Measurements from ENCODE around the gene SH3RF3. TPM values are rescaled to one million over a fixed set of nuclear protein-coding genes. Genes with fewer than 3 reads are reported as not detected.

SH3RF3 gene
- total RNA-seq, 1 experiment from 2014 or later, result 1.0 TPM

DNA sequence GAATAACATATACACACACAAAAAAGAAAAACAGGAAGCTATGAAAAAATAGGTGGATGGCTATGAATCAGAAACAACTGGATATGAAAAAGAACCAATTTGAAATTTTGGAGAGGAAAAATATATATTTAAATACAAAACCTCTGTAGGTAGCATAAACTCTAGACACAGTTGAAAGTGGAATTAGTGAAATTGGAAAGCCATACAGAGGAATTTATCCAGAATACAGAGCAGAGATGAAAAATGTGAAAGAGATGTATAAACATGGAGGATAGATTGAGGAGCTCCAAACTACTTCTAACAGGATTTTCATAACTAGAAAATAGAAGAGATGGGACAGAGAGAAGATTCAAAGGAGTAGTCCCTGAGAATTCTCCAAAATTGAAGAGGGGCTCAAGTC, 315.9 kb downstream of the SH3RF3 start:
- DNase-seq (ENCODE audit: low spot score), result no peak
- no peaks in the 10 kb centered on the region for H3K4me1 Mint-ChIP-seq
- no peak for TF ChIP-seq IRF2 (CRISPR knock-in tag; IDR thresholded peaks at IDR 0.05; ENCODE audit: borderline replicate concordance, low read depth)
- no peak for TF ChIP-seq NFYB (CRISPR knock-in tag; conservative IDR thresholded peaks at IDR 0.05; ENCODE audit: low read depth)
- no peak for TF ChIP-seq GRHL2 (CRISPR knock-in tag; IDR thresholded peaks at IDR 0.05; ENCODE audit: insufficient replicate concordance, severe bottlenecking)
- no peak for TF ChIP-seq MXD4 (CRISPR knock-in tag; IDR thresholded peaks at IDR 0.05; ENCODE audit: borderline replicate concordance)
- no peak for TF ChIP-seq NR3C1 (CRISPR knock-in tag; conservative IDR thresholded peaks at IDR 0.05; ENCODE audit: low read depth)
- TF ChIP-seq, protein P1, sequence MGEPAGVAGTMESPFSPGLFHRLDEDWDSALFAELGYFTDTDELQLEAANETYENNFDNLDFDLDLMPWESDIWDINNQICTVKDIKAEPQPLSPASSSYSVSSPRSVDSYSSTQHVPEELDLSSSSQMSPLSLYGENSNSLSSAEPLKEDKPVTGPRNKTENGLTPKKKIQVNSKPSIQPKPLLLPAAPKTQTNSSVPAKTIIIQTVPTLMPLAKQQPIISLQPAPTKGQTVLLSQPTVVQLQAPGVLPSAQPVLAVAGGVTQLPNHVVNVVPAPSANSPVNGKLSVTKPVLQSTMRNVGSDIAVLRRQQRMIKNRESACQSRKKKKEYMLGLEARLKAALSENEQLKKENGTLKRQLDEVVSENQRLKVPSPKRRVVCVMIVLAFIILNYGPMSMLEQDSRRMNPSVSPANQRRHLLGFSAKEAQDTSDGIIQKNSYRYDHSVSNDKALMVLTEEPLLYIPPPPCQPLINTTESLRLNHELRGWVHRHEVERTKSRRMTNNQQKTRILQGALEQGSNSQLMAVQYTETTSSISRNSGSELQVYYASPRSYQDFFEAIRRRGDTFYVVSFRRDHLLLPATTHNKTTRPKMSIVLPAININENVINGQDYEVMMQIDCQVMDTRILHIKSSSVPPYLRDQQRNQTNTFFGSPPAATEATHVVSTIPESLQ (CRISPR knock-in tag; IDR thresholded peaks at IDR 0.05), result no peak
- TF ChIP-seq, protein P2, sequence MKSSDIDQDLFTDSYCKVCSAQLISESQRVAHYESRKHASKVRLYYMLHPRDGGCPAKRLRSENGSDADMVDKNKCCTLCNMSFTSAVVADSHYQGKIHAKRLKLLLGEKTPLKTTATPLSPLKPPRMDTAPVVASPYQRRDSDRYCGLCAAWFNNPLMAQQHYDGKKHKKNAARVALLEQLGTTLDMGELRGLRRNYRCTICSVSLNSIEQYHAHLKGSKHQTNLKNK (CRISPR knock-in tag; IDR thresholded peaks at IDR 0.05), result no peak
- no peak for TF ChIP-seq FOXJ3 (CRISPR knock-in tag; IDR thresholded peaks at IDR 0.05; ENCODE audit: borderline replicate concordance)
- no peak for TF ChIP-seq ZNF138 (CRISPR knock-in tag; conservative IDR thresholded peaks at IDR 0.05)
- TF ChIP-seq, protein P3, sequence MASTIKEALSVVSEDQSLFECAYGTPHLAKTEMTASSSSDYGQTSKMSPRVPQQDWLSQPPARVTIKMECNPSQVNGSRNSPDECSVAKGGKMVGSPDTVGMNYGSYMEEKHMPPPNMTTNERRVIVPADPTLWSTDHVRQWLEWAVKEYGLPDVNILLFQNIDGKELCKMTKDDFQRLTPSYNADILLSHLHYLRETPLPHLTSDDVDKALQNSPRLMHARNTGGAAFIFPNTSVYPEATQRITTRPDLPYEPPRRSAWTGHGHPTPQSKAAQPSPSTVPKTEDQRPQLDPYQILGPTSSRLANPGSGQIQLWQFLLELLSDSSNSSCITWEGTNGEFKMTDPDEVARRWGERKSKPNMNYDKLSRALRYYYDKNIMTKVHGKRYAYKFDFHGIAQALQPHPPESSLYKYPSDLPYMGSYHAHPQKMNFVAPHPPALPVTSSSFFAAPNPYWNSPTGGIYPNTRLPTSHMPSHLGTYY (CRISPR knock-in tag; IDR thresholded peaks at IDR 0.05), result no peak
- no peak for TF ChIP-seq ZNF423 (CRISPR knock-in tag; IDR thresholded peaks at IDR 0.05)
- no peaks in the 10 kb centered on the region for H3K27me3 Mint-ChIP-seq (ENCODE audit: low read depth)
- no peak overlapping the region for H3K4me3 Mint-ChIP-seq
- POLR2A ChIA-PET, result no interaction called here
- ATAC-seq, result no peak
- no peak overlapping the region for H3K27ac Mint-ChIP-seq
- CTCF ChIA-PET, result interaction anchor here (1.1 kb wide), 1 partner anchor 20 kb away, joined by 3 read pairs; no protein-coding TSS in a partner anchor
- H3K36me3 Mint-ChIP-seq, result peaks cover 39% of the 10 kb centered on the region
- peaks cover 52% of the 10 kb centered on the region for H3K9me3 Mint-ChIP-seq

DNA sequence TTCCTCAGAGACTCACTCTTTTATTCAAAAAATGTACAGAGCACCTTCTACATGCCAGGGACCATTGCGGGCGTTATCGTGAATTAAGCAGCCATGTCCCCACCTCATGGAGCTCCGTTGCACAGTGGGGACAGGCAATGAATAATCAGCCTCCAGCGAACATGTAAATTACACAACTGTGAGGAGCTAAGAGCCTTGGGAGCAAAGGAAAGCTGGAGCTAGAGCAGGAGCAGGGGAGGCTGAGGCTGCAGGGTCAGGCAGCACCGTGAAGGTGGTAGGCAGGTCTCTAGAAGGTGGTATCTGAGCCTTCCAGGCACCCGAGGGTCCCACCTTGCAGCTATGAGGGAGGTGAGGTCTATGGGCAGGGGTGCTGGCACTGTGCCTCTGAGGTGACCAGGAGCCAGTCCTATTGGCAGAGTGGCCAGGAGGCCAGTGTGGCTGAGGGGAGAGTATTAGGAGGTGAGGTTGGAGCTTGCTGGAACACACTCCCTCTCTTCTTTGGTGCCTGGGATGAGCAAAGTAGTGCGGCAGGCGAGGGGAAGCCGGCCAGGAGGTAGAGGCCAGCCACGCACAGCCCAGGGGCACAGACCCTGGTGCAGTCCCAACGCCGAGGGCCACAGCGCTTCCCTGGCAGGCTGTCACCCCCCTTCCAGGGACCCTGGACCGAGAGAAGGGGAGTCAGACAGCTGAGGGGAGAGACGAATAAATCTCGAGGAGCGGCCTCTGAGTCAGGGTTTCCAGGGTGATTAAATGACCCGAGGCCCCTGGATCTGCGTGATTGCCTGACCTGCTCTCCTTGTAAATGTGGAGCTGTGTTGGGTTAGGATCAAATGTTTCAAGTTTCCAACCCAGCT, 317.5 kb downstream of the SH3RF3 start:
- Mint-ChIP-seq H3K27me3 (ENCODE audit: low read depth) (no peaks in the 10 kb centered on the region), H3K4me3 (no peak overlapping the region), H3K9me3 (peaks cover 41% of the 10 kb centered on the region), H3K27ac (no peak overlapping the region), H3K36me3 (peaks cover 28% of the 10 kb centered on the region), H3K4me1 (no peaks in the 10 kb centered on the region)
- TF ChIP-seq, protein P4, sequence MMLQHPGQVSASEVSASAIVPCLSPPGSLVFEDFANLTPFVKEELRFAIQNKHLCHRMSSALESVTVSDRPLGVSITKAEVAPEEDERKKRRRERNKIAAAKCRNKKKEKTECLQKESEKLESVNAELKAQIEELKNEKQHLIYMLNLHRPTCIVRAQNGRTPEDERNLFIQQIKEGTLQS (CRISPR knock-in tag; conservative IDR thresholded peaks at IDR 0.05), result no peak
- TF ChIP-seq, protein P5, sequence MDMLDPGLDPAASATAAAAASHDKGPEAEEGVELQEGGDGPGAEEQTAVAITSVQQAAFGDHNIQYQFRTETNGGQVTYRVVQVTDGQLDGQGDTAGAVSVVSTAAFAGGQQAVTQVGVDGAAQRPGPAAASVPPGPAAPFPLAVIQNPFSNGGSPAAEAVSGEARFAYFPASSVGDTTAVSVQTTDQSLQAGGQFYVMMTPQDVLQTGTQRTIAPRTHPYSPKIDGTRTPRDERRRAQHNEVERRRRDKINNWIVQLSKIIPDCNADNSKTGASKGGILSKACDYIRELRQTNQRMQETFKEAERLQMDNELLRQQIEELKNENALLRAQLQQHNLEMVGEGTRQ (CRISPR knock-in tag; IDR thresholded peaks at IDR 0.05), result no peak
- no peak for TF ChIP-seq PRRX2 (CRISPR knock-in tag; IDR thresholded peaks at IDR 0.05)
- TF ChIP-seq NFYB (CRISPR knock-in tag; conservative IDR thresholded peaks at IDR 0.05; ENCODE audit: low read depth), result no peak
- TF ChIP-seq SMAD3 (CRISPR knock-in tag; IDR thresholded peaks at IDR 0.05; ENCODE audit: borderline replicate concordance), result no peak
- TF ChIP-seq ZNF219 (CRISPR knock-in tag; IDR thresholded peaks at IDR 0.05; ENCODE audit: borderline replicate concordance), result no peak
- no peak for TF ChIP-seq ZNF263 (CRISPR knock-in tag; IDR thresholded peaks at IDR 0.05; ENCODE audit: low read depth)
- TF ChIP-seq MXD4 (CRISPR knock-in tag; IDR thresholded peaks at IDR 0.05; ENCODE audit: borderline replicate concordance), result no peak
- TF ChIP-seq, protein P6, sequence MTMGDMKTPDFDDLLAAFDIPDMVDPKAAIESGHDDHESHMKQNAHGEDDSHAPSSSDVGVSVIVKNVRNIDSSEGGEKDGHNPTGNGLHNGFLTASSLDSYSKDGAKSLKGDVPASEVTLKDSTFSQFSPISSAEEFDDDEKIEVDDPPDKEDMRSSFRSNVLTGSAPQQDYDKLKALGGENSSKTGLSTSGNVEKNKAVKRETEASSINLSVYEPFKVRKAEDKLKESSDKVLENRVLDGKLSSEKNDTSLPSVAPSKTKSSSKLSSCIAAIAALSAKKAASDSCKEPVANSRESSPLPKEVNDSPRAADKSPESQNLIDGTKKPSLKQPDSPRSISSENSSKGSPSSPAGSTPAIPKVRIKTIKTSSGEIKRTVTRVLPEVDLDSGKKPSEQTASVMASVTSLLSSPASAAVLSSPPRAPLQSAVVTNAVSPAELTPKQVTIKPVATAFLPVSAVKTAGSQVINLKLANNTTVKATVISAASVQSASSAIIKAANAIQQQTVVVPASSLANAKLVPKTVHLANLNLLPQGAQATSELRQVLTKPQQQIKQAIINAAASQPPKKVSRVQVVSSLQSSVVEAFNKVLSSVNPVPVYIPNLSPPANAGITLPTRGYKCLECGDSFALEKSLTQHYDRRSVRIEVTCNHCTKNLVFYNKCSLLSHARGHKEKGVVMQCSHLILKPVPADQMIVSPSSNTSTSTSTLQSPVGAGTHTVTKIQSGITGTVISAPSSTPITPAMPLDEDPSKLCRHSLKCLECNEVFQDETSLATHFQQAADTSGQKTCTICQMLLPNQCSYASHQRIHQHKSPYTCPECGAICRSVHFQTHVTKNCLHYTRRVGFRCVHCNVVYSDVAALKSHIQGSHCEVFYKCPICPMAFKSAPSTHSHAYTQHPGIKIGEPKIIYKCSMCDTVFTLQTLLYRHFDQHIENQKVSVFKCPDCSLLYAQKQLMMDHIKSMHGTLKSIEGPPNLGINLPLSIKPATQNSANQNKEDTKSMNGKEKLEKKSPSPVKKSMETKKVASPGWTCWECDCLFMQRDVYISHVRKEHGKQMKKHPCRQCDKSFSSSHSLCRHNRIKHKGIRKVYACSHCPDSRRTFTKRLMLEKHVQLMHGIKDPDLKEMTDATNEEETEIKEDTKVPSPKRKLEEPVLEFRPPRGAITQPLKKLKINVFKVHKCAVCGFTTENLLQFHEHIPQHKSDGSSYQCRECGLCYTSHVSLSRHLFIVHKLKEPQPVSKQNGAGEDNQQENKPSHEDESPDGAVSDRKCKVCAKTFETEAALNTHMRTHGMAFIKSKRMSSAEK (CRISPR knock-in tag; IDR thresholded peaks at IDR 0.05; ENCODE audit: borderline replicate concordance), result no peak
- TF ChIP-seq, protein P7, sequence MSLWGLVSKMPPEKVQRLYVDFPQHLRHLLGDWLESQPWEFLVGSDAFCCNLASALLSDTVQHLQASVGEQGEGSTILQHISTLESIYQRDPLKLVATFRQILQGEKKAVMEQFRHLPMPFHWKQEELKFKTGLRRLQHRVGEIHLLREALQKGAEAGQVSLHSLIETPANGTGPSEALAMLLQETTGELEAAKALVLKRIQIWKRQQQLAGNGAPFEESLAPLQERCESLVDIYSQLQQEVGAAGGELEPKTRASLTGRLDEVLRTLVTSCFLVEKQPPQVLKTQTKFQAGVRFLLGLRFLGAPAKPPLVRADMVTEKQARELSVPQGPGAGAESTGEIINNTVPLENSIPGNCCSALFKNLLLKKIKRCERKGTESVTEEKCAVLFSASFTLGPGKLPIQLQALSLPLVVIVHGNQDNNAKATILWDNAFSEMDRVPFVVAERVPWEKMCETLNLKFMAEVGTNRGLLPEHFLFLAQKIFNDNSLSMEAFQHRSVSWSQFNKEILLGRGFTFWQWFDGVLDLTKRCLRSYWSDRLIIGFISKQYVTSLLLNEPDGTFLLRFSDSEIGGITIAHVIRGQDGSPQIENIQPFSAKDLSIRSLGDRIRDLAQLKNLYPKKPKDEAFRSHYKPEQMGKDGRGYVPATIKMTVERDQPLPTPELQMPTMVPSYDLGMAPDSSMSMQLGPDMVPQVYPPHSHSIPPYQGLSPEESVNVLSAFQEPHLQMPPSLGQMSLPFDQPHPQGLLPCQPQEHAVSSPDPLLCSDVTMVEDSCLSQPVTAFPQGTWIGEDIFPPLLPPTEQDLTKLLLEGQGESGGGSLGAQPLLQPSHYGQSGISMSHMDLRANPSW (CRISPR knock-in tag; conservative IDR thresholded peaks at IDR 0.05; ENCODE audit: low read depth), result no peak
- POLR2A ChIA-PET, result no interaction called here
- no peak for DNase-seq (ENCODE audit: low spot score)
- CTCF ChIA-PET, result interaction anchor here (0.9 kb wide), 1 partner anchor 64 kb away, joined by 4 read pairs; no protein-coding TSS in a partner anchor
- ATAC-seq, result no peak

Measured in WTC11 (cell line).